HepG2 (cell line): ENCODE results near the gene RPF1. TPM values are rescaled to one million over a fixed set of nuclear protein-coding genes. Genes with fewer than 3 reads are reported as not detected.

Experiments used
- ATAC-seq: fragments of 200-7000 bp; cut with Tn5 transposase; 3 replicates; pipeline ENCODE4 v1.9.1; 2020; ENCODE audit warnings: mild to moderate bottlenecking, moderate library complexity
- BruUV-seq: library from RNA; stranded (reverse); fragments of 400-500 nt; replicated peaks from 2 replicates; lab custom pipeline; 2021; lab: Mats Ljungman, UMichigan
- CTCF ChIA-PET: fragments of 300-600 bp; formaldehyde crosslinking; extraction: SDS; loops from one replicate; lab custom pipeline; 2021; ENCODE audit warnings: low total read pairs, inconsistent platforms, low intra/inter-chr PET ratio; lab: Yijun Ruan, JAX
- POLR2A ChIA-PET: fragments of 350-600 bp; sonication (Branson Sonifier 250); formaldehyde crosslinking; loops from one replicate; lab custom pipeline; 2020; ENCODE audit warnings: antibody characterized with exemption, inconsistent platforms; lab: Yijun Ruan, JAX
- DNase-seq: peaks from one replicate; pipeline ENCODE4 v3.0.0-alpha.2; 2015; ENCODE audit warnings: low spot score
- FAIRE-seq: peaks from 3 replicates; lab custom pipeline; 2011; peaks lifted over from hg19 to GRCh38; lab: Jason Lieb, UNC
- H2AFZ ChIP-seq: one replicate; pipeline ENCODE4 v1.6.1; 2011; ENCODE audit warnings: low read length, inconsistent platforms
- H3K27ac ChIP-seq: fragments of 300-600 bp; 3 replicates; pipeline ENCODE4 v1.8.0; 2011; ENCODE audit warnings: mixed run types, mild to moderate bottlenecking, mixed read lengths, low read length, inconsistent platforms; ENCODE audit not compliant: insufficient read depth; ENCODE audit errors: extremely low read length
- H3K27me3 ChIP-seq, 2 experiments: fragments of 200-600 bp in 1 of 2; 2 replicates in 1 of 2; 3 replicates in 1 of 2; pipeline versions ENCODE4 v1.6.0 to v1.8.0; 2011; ENCODE audit warnings: low read length in 2 of 2, mild to moderate bottlenecking in 2 of 2, moderate library complexity in 2 of 2, inconsistent platforms in 1 of 2; ENCODE audit not compliant: insufficient read depth in 2 of 2, control insufficient read depth in 1 of 2
- H3K36me3 ChIP-seq, 2 experiments: fragments of 200-600 bp in 1 of 2; replicated peaks in 1 of 2; 2 replicates in 1 of 2; 3 replicates in 1 of 2; pipeline versions ENCODE4 v1.5.1 to v1.8.0; 2011; ENCODE audit warnings: low read length in 2 of 2, inconsistent platforms in 1 of 2; ENCODE audit not compliant: insufficient read depth in 2 of 2, control insufficient read depth in 1 of 2
- H3K4me1 ChIP-seq: 2 replicates; pipeline ENCODE4 v1.5.1; 2012; ENCODE audit warnings: low read length, inconsistent platforms; ENCODE audit not compliant: insufficient read depth
- H3K4me2 ChIP-seq: 2 replicates; pipeline ENCODE4 v1.6.0; 2011; ENCODE audit warnings: low read depth, low read length, inconsistent platforms
- H3K4me3 ChIP-seq, 3 experiments: fragments of 200-600 bp in 1 of 3; sonication (generic), shearing (Covaris generic) in 1 of 3; replicated peaks in 1 of 3; 2 replicates each; pipeline ENCODE4 v1.5.1; 2011 to 2016; ENCODE audit warnings: low read length in 3 of 3, inconsistent platforms in 2 of 3, low read depth in 2 of 3, mild to moderate bottlenecking in 2 of 3, control low read depth in 1 of 3, mixed read lengths in 1 of 3; ENCODE audit not compliant: insufficient read depth in 1 of 3
- H3K79me2 ChIP-seq: one replicate; pipeline ENCODE4 v1.6.1; 2011; ENCODE audit warnings: low read length, inconsistent platforms; ENCODE audit not compliant: insufficient read depth
- H3K9ac ChIP-seq: 2 replicates; pipeline ENCODE4 v1.6.0; 2011; ENCODE audit warnings: mild to moderate bottlenecking, low read depth, low read length, inconsistent platforms; ENCODE audit not compliant: insufficient read depth
- H3K9me3 ChIP-seq: 2 replicates; pipeline ENCODE4 v1.5.1; 2012; ENCODE audit warnings: mild to moderate bottlenecking, low read length
- H4K20me1 ChIP-seq: 2 replicates; pipeline ENCODE4 v1.6.0; 2011; ENCODE audit warnings: inconsistent platforms, mild to moderate bottlenecking, low read length, moderate library complexity; ENCODE audit not compliant: insufficient read depth
- KLF12 ChIP-seq: sonication (generic); formaldehyde crosslinking; IDR thresholded peaks from 2 replicates; pipeline ENCODE4 v1.4.0; 2020; ENCODE audit warnings: missing genetic modification reagents, borderline replicate concordance
- TAF1 ChIP-seq: sonication (generic); formaldehyde crosslinking; IDR thresholded peaks from 2 replicates; pipeline ENCODE4 v1.4.0; 2020; ENCODE audit warnings: missing genetic modification reagents
- ZBTB38 ChIP-seq: sonication (generic); formaldehyde crosslinking; IDR thresholded peaks from 2 replicates; pipeline ENCODE4 v1.5.1; 2020; ENCODE audit warnings: mild to moderate bottlenecking, missing genetic modification reagents
- ZBTB42 ChIP-seq: sonication (generic); formaldehyde crosslinking; IDR thresholded peaks from 2 replicates; pipeline ENCODE4 v1.5.0; 2020; ENCODE audit warnings: mild to moderate bottlenecking, missing genetic modification reagents
- ZNF546 ChIP-seq: sonication (generic); formaldehyde crosslinking; conservative IDR thresholded peaks from 2 replicates; pipeline ENCODE4 v1.8.1; 2023; ENCODE audit warnings: mild to moderate bottlenecking, missing genetic modification reagents
- WGBS: methylation state at CpG from one replicate; pipeline ENCODE4 v1.1.6; 2017; ENCODE audit warnings: low lambda C conversion rate; 5-methylcytosine and 5-hydroxymethylcytosine counted together
- in situ Hi-C: cut with HindIII; loops from 2 replicates; pipeline ENCODE4 v1.10.0; 2017; ENCODE audit warnings: low pct_unique_long_range_greater_than_20kb; ENCODE audit not compliant: extremely low pct_ligation_motif_present
- intact Hi-C: fragments of 100-400 bp; cut with micrococcal nuclease; formaldehyde crosslinking; loops from one replicate; pipeline ENCODE4 v1.10.0; 2022; ENCODE audit not compliant: unreplicated experiment
- polyA plus RNA-seq, 8 experiments: library from polyadenylated mRNA; depleted of rRNA in 3 of 8; stranded (reverse) in 7 of 8; unstranded in 1 of 8; fragments of >200 nt; fragmentation: Illumina TruSeq in 4 of 8; extraction: Trizol in 4 of 8; gene quantifications; 2 replicates each; pipeline versions ENCODE4 v1.2.1 to v1.2.3, GENCODE V29; 2011 to 2016; ENCODE audit warnings: low read depth in 4 of 8, missing spikeins in 1 of 8, mixed read lengths in 1 of 8; ENCODE audit not compliant: insufficient read depth in 1 of 8
- total RNA-seq, 5 experiments: library from RNA; depleted of rRNA; stranded (reverse); fragments of >200 nt; fragmentation: Illumina TruSeq; extraction: Trizol; gene quantifications; 2 replicates each; pipeline ENCODE4 v1.2.3, GENCODE V29; 2016; ENCODE audit warnings: low read depth in 1 of 5
- TF ChIP-seq, protein P1 (sequence below): sonication (generic); formaldehyde crosslinking; IDR thresholded peaks from 2 replicates; pipeline ENCODE4 v1.9.0; 2021; ENCODE audit warnings: missing genetic modification reagents, borderline replicate concordance
- TF ChIP-seq, protein P2 (sequence below): sonication (generic); formaldehyde crosslinking; IDR thresholded peaks from 2 replicates; pipeline ENCODE4 v1.4.0; 2020; ENCODE audit warnings: missing genetic modification reagents
- TF ChIP-seq, protein P3 (sequence below): sonication (generic); formaldehyde crosslinking; IDR thresholded peaks from 2 replicates; pipeline ENCODE4 v1.8.1; 2023; ENCODE audit warnings: mild to moderate bottlenecking, missing genetic modification reagents
- TF ChIP-seq, protein P4 (sequence below): sonication (generic); formaldehyde crosslinking; IDR thresholded peaks from 2 replicates; pipeline ENCODE4 v1.4.0; 2020; ENCODE audit warnings: missing genetic modification reagents
- TF ChIP-seq, protein P5 (sequence below): sonication (generic); formaldehyde crosslinking; IDR thresholded peaks from 2 replicates; pipeline ENCODE4 v1.5.0; 2020; ENCODE audit warnings: mild to moderate bottlenecking, missing genetic modification reagents
- TF ChIP-seq, protein P6 (sequence below): IDR thresholded peaks from 2 replicates; pipeline ENCODE4 v1.6.1; 2012; ENCODE audit warnings: low read depth, low read length, improper control_type of control experiment
- TF ChIP-seq, protein P7 (sequence below): sonication (generic); formaldehyde crosslinking; IDR thresholded peaks from 2 replicates; pipeline ENCODE4 v1.5.0; 2020; ENCODE audit warnings: mild to moderate bottlenecking, missing genetic modification reagents, moderate library complexity

RPF1 gene
- total and polyA plus RNA-seq, 2 of the 13 experiments (the other 11 are each of a cell fraction or from before 2014, with no cell fraction given): 23.0 to 39.0 TPM

DNA sequence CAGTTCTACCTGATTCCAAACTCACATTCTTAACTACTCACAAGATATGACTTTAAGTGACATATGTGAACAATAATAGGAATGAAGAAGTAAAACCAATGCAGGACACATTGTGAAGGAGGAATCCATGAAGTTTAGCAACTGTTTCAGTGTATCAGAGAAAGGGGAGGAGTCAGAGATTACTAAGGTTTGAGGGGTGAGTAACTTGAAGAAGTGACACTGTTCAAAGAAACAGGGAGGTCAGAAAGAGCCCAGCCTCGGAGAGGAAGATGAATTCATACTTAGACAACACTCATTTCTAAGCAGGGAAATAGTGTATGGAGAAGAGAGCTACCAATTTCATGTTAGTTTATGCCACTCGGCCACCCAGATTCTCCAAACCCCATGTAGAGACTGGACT is 28.2 kb upstream of the RPF1 start:
- ATAC-seq: no peak
- Histone ChIP-seq H4K20me1 (no peaks in the 10 kb centered on the region), H3K36me3 (no peaks in the 10 kb centered on the region), H3K27ac (no peak overlapping the region), H3K4me3 (no peak overlapping the region), H3K27me3 (0 out of 5 replicates have a peak, but pooled peaks cover 0 to 4% of the 10 kb centered on the region in 2 experiments), H3K4me2 (no peak overlapping the region), H3K9ac (no peak overlapping the region), H3K9me3 (no peaks in the 10 kb centered on the region), H3K79me2 (no peaks in the 10 kb centered on the region), H2AFZ (no peak overlapping the region), H3K4me1 (no peaks in the 10 kb centered on the region)
- FAIRE-seq: no peak
- no peak for DNase-seq
- POLR2A ChIA-PET: no interaction called here
- 3% methylated on average over 2 of the region's 2 CpGs for WGBS
- no TSS peak for BruUV-seq
- CTCF ChIA-PET: no interaction called here
- intact Hi-C loops (no loop called here), in situ Hi-C loops (no loop called here)
- TF ChIP-seq, protein P1, sequence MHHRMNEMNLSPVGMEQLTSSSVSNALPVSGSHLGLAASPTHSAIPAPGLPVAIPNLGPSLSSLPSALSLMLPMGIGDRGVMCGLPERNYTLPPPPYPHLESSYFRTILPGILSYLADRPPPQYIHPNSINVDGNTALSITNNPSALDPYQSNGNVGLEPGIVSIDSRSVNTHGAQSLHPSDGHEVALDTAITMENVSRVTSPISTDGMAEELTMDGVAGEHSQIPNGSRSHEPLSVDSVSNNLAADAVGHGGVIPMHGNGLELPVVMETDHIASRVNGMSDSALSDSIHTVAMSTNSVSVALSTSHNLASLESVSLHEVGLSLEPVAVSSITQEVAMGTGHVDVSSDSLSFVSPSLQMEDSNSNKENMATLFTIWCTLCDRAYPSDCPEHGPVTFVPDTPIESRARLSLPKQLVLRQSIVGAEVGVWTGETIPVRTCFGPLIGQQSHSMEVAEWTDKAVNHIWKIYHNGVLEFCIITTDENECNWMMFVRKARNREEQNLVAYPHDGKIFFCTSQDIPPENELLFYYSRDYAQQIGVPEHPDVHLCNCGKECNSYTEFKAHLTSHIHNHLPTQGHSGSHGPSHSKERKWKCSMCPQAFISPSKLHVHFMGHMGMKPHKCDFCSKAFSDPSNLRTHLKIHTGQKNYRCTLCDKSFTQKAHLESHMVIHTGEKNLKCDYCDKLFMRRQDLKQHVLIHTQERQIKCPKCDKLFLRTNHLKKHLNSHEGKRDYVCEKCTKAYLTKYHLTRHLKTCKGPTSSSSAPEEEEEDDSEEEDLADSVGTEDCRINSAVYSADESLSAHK (CRISPR knock-in tag): no peak
- TF ChIP-seq ZNF546 (CRISPR knock-in tag) (no peak), KLF12 (CRISPR knock-in tag) (no peak), ZBTB42 (CRISPR knock-in tag) (no peak), ZBTB38 (no peak), TAF1 (no peak)
- TF ChIP-seq, protein P2, sequence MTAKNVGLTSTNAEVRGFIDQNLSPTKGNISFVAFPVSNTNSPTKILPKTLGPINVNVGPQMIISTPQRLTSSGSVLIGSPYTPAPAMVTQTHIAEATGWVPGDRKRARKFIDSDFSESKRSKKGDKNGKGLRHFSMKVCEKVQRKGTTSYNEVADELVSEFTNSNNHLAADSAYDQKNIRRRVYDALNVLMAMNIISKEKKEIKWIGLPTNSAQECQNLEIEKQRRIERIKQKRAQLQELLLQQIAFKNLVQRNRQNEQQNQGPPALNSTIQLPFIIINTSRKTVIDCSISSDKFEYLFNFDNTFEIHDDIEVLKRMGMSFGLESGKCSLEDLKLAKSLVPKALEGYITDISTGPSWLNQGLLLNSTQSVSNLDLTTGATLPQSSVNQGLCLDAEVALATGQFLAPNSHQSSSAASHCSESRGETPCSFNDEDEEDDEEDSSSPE (CRISPR knock-in tag): no peak
- TF ChIP-seq, protein P3, sequence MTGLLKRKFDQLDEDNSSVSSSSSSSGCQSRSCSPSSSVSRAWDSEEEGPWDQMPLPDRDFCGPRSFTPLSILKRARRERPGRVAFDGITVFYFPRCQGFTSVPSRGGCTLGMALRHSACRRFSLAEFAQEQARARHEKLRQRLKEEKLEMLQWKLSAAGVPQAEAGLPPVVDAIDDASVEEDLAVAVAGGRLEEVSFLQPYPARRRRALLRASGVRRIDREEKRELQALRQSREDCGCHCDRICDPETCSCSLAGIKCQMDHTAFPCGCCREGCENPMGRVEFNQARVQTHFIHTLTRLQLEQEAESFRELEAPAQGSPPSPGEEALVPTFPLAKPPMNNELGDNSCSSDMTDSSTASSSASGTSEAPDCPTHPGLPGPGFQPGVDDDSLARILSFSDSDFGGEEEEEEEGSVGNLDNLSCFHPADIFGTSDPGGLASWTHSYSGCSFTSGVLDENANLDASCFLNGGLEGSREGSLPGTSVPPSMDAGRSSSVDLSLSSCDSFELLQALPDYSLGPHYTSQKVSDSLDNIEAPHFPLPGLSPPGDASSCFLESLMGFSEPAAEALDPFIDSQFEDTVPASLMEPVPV (CRISPR knock-in tag): no peak
- TF ChIP-seq, protein P4, sequence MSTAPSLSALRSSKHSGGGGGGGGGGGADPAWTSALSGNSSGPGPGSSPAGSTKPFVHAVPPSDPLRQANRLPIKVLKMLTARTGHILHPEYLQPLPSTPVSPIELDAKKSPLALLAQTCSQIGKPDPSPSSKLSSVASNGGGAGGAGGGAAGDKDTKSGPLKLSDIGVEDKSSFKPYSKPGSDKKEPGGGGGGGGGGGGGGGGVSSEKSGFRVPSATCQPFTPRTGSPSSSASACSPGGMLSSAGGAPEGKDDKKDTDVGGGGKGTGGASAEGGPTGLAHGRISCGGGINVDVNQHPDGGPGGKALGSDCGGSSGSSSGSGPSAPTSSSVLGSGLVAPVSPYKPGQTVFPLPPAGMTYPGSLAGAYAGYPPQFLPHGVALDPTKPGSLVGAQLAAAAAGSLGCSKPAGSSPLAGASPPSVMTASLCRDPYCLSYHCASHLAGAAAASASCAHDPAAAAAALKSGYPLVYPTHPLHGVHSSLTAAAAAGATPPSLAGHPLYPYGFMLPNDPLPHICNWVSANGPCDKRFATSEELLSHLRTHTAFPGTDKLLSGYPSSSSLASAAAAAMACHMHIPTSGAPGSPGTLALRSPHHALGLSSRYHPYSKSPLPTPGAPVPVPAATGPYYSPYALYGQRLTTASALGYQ (CRISPR knock-in tag): no peak
- TF ChIP-seq, protein P5, sequence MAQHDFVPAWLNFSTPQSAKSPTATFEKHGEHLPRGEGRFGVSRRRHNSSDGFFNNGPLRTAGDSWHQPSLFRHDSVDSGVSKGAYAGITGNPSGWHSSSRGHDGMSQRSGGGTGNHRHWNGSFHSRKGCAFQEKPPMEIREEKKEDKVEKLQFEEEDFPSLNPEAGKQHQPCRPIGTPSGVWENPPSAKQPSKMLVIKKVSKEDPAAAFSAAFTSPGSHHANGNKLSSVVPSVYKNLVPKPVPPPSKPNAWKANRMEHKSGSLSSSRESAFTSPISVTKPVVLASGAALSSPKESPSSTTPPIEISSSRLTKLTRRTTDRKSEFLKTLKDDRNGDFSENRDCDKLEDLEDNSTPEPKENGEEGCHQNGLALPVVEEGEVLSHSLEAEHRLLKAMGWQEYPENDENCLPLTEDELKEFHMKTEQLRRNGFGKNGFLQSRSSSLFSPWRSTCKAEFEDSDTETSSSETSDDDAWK (CRISPR knock-in tag): no peak
- TF ChIP-seq, protein P6, sequence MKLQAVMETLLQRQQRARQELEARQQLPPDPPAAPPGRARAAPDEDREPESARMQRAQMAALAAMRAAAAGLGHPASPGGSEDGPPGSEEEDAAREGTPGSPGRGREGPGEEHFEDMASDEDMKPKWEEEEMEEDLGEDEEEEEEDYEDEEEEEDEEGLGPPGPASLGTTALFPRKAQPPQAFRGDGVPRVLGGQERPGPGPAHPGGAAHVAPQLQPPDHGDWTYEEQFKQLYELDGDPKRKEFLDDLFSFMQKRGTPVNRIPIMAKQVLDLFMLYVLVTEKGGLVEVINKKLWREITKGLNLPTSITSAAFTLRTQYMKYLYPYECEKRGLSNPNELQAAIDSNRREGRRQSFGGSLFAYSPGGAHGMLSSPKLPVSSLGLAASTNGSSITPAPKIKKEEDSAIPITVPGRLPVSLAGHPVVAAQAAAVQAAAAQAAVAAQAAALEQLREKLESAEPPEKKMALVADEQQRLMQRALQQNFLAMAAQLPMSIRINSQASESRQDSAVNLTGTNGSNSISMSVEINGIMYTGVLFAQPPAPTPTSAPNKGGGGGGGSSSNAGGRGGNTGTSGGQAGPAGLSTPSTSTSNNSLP: no peak
- TF ChIP-seq, protein P7, sequence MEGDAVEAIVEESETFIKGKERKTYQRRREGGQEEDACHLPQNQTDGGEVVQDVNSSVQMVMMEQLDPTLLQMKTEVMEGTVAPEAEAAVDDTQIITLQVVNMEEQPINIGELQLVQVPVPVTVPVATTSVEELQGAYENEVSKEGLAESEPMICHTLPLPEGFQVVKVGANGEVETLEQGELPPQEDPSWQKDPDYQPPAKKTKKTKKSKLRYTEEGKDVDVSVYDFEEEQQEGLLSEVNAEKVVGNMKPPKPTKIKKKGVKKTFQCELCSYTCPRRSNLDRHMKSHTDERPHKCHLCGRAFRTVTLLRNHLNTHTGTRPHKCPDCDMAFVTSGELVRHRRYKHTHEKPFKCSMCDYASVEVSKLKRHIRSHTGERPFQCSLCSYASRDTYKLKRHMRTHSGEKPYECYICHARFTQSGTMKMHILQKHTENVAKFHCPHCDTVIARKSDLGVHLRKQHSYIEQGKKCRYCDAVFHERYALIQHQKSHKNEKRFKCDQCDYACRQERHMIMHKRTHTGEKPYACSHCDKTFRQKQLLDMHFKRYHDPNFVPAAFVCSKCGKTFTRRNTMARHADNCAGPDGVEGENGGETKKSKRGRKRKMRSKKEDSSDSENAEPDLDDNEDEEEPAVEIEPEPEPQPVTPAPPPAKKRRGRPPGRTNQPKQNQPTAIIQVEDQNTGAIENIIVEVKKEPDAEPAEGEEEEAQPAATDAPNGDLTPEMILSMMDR (CRISPR knock-in tag): no peak
